ENCODE data around the gene DDB1.

Gene DDB1

DNA sequence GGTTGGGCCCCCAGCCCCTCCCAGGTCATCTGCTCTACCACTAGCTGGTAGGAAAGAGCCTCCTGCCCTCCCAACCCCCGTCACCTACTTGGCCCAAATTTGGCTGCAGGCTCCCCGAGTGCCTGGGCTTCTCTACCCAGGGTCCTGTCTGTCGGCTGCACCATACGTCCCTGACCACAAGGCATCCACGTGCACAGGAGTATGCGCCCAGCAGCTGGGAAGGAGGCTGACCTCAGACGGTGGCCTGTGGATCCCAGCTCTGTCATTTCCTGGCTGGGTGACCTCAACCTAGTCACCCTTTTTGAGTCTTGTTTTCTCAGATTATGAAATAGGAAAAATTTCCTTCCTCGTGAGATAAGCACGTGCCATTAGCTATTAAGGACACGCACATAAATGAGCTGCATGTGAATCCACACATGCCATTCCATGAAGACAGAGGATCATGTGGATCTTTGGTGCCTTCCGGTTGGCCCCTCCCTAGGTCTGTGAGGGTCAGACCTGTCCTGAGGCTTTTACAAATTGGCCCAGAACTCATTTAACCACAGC lies 15.1 kb upstream of the DDB1 start:
- Histone ChIP-seq H3K9me3 (no peaks in the 10 kb centered on the region), H3K36me3 (peaks cover 95% of the 10 kb centered on the region), H3K27ac (no peak overlapping the region), H3K9ac (no peak overlapping the region), H3K4me1 (peaks cover 2% of the 10 kb centered on the region), H3K4me3 (no peak overlapping the region), H3K4me2 (no peak overlapping the region), H3K27me3 (no peaks in the 10 kb centered on the region), H4K20me1 (no peaks in the 10 kb centered on the region)
- no peak for TF ChIP-seq Cebpa-rat (IDR thresholded peaks at IDR 0.05)

DNA sequence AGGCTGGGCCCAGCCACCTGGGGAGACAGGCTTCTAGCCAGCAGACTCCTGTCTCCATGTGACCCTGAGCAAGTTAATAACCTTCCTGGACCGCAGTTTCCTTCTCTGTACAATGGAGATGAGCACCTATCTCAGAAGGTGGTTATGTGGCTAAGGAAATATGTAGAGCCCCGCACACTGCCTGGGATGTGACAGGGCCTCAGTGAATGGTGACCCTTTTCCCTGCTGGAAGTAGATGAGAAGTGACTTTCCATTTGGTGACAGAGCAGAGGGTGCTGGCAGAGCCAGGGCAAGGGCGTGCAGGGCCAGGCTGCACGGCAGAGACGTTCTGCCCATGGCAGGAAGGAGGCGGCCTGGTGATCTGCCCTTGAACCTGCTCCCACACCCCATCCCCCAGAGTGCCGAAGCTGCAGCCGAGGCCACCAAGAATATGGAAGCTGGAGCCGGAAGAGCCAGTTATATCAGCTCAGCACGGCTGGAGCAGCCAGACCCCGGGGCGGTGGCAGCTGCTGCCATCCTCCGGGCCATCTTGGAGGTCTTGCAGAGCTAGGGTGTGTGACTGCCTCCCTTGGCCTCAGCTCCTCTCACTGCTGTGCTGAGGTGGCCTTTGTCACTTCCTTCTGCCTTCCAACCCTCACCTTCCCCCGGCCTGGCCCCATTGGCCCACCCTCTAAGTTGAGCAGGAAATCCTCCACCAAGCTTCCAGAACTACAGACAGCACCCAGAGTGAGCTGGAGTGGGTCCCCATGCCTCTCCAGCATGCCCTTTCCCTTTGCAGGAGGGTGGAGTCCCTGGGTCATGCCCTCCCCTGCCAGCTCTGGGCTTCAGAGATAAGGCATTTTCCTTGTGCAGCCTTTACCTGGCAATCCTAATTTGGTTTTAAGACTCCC lies 13.3 kb upstream of the DDB1 start:
- no peak for TF ChIP-seq Cebpa-rat (IDR thresholded peaks at IDR 0.05)
- no peaks in the 10 kb centered on the region for H3K27me3 ChIP-seq
- H3K4me1 ChIP-seq = no peaks in the 10 kb centered on the region
- H3K9me3 ChIP-seq = no peaks in the 10 kb centered on the region
- no peak overlapping the region for H3K4me3 ChIP-seq
- peaks cover 96% of the 10 kb centered on the region for H3K36me3 ChIP-seq
- no peaks in the 10 kb centered on the region for H4K20me1 ChIP-seq
- H3K9ac ChIP-seq = no peak overlapping the region
- H3K4me2 ChIP-seq = no peak overlapping the region
- H3K27ac ChIP-seq = no peak overlapping the region

DNA sequence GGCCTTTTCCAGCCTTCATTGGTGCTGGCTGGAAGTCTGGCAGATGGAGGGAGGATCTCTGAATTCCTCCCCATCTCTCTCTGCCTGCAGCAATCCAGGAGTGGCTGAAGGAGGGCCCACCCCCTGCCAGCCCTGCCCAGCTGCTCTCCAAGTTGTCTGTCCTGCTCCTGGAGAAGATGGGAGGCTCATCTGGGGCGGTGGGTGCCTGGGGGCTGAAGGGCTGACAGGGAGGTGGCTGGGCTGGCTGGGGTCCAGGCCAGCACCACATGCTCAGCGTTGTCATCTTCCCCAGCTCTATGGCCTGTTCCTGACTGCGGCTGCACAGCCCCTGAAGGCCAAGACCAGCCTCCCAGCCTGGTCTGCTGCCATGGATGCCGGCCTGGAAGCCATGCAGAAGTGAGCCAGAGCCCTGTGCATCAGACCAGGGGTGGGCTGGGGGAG lies 12.3 kb upstream of the DDB1 start:
- H3K27me3 ChIP-seq = no peaks in the 10 kb centered on the region
- H3K36me3 ChIP-seq = peaks cover 93% of the 10 kb centered on the region
- no peak overlapping the region for H3K4me3 ChIP-seq
- H4K20me1 ChIP-seq = no peaks in the 10 kb centered on the region
- no peak overlapping the region for H3K27ac ChIP-seq
- no peak overlapping the region; the same call in 1 of the 2 replicates for H3K9ac ChIP-seq
- no peak for TF ChIP-seq Cebpa-rat (IDR thresholded peaks at IDR 0.05)
- H3K9me3 ChIP-seq = no peaks in the 10 kb centered on the region
- H3K4me1 ChIP-seq = no peaks in the 10 kb centered on the region
- no peak overlapping the region for H3K4me2 ChIP-seq

DNA sequence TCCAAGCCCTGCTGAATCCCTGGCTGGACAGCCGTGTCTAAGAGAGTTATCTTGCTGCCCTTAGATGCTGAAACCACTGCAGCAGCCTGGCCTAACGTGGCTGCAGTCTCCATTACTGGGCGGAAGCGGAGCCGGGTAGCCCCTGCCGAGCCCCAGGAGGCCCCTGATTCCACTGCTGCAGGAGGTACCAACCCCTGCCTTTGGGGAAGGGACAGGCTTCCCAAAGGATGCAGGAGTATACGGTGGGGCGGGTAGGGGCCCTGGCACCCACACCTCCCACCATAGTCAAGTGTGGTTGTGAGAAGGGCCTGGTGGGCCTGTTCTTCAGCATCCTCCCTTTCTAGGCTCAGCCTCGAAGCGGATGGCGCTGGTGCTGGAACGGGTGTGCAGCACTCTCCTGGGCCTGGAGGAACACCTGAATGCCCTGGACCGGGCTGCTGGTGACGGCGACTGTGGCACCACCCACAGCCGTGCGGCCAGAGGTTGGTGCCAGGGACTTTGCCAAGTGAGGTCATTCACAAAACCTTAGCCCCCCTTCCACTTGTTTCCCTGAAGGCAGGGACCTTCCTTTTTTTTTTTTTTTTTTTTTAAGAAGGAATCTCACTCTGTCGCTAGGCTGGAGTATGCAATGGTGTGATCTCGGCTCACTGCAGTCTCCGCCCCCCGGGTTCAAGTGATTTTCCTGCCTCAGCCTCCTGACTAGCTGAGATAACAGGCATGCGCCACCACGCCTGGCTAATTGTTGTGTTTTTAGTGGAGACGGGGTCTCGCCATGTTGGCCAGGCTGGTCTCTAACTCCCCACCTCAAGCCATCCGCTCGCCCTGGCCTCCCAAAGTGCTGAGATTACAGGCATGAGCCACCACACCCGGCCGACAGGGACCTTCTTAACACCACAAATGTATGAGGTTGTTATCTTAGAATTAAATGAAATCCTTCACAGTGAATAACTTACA lies 11.2 kb upstream of the DDB1 start:
- Histone ChIP-seq H3K4me3 (no peak overlapping the region), H3K36me3 (peaks cover 88% of the 10 kb centered on the region)

DNA sequence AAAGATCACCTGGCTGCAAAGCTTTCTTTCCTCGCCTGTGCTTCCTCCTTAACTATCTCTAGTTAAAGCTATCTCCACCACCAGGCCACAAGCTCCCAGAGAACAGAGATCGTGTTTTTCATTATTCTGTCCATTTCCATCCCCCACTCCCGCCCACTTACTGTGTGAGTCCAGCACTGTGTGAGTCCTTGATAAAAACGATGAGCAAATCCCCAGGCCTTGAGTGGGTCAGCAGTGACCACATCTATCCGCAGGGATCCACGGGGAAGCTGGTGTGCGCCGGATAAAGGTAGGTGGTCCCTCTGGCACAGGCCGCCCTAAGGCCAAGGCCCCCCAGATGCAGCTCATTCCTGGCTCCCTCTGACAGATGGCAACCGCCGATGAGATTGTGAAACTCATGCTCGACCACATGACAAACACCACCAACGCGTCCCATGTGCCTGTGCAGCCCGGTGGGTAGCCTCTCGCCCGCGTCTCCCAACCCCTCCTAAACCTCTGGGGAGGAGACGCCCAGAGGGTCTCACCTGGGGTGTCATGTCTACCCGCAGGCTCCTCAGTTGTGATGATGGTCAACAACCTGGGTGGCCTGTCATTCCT lies 9.4 kb upstream of the DDB1 start:
- peaks cover 7% of the 10 kb centered on the region; the same call in 1 of the 2 replicates for H3K4me1 ChIP-seq
- H3K27ac ChIP-seq = no peak overlapping the region
- H3K9me3 ChIP-seq = no peaks in the 10 kb centered on the region
- no peak overlapping the region for H3K4me3 ChIP-seq
- H4K20me1 ChIP-seq = no peaks in the 10 kb centered on the region
- no peak overlapping the region for H3K4me2 ChIP-seq
- peak; percentile 34; the same call in 1 of the 2 replicates for TF ChIP-seq Cebpa-rat (IDR thresholded peaks at IDR 0.05)
- no peaks in the 10 kb centered on the region for H3K27me3 ChIP-seq
- peaks cover 83% of the 10 kb centered on the region for H3K36me3 ChIP-seq
- no peak overlapping the region for H3K9ac ChIP-seq

More for the DNA sequence above, 11.2 kb upstream of the DDB1 start:
- no peak overlapping the region for H3K9ac ChIP-seq
- H3K9me3 ChIP-seq = no peaks in the 10 kb centered on the region
- H3K27ac ChIP-seq = no peak overlapping the region
- TF ChIP-seq Cebpa-rat (IDR thresholded peaks at IDR 0.05) = no peak
- no peaks in the 10 kb centered on the region for H3K4me1 ChIP-seq
- H3K27me3 ChIP-seq = no peaks in the 10 kb centered on the region
- no peak overlapping the region for H3K4me2 ChIP-seq
- no peaks in the 10 kb centered on the region for H4K20me1 ChIP-seq

- H4K20me1 ChIP-seq = no peaks in the 10 kb centered on the region
- no peaks in the 10 kb centered on the region for H3K9me3 ChIP-seq
- no peak overlapping the region for H3K4me2 ChIP-seq
- H3K27ac ChIP-seq = no peak overlapping the region
- no peak overlapping the region for H3K4me3 ChIP-seq
- H3K9ac ChIP-seq = no peak overlapping the region
- peaks cover 77% of the 10 kb centered on the region for H3K36me3 ChIP-seq
- no peak for TF ChIP-seq Cebpa-rat (IDR thresholded peaks at IDR 0.05)
- no peaks in the 10 kb centered on the region for H3K27me3 ChIP-seq
- H3K4me1 ChIP-seq = peaks cover 10% of the 10 kb centered on the region
Measured at GRCh38 chr11:61341706-61342105, 8.8 kb upstream of the DDB1 start.

DNA sequence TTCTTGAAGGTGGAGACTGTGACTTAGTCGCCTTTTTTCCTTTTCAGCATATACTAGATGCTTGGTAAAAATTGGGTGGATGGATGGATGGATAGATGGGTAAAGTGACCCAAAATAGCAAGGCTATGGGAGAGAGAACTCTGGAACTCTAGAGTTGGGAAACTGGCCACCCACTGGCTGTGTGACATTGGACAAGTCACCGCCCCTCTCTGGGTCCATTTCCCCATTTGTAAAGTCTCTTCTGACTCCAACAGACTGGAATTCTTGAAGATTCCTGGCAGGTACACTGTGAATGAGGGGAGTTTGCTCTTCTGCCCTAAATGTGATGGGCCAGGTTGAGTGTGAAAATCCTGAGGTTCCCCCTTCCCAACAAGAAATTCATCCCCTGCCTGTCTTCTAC lies 8.1 kb upstream of the DDB1 start:
- Histone ChIP-seq H3K27ac (no peak overlapping the region), H3K9me3 (no peaks in the 10 kb centered on the region), H3K36me3 (peaks cover 70% of the 10 kb centered on the region), H3K4me1 (peaks cover 17% of the 10 kb centered on the region), H4K20me1 (no peaks in the 10 kb centered on the region), H3K9ac (no peak overlapping the region), H3K27me3 (no peaks in the 10 kb centered on the region), H3K4me3 (no peak overlapping the region), H3K4me2 (no peak overlapping the region)
- no peak for TF ChIP-seq Cebpa-rat (IDR thresholded peaks at IDR 0.05)

DNA sequence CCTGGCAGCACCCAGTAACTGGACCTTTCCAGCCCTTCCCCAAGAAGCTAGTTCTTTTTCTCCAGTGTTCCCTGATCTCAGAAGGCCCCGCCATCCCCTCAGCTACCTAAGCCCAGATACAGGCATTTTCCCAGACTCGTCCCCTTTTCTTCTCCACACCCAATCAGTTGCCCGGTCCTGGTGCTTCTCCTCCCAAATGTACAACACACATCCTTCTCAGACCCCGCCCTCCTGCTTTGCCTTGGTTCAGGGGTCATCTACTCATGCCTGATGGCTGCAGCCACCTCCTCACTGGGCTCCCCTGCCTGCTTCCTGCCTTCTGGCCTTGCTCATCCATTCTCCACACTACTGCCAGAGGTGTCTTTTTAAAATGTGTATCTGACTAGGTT lies 6.6 kb upstream of the DDB1 start:
- no peak overlapping the region for H3K4me3 ChIP-seq
- TF ChIP-seq Cebpa-rat (IDR thresholded peaks at IDR 0.05) = no peak
- peaks cover 57% of the 10 kb centered on the region for H3K36me3 ChIP-seq
- no peak overlapping the region for H3K27ac ChIP-seq
- H3K9me3 ChIP-seq = no peaks in the 10 kb centered on the region
- peaks cover 31% of the 10 kb centered on the region for H3K4me1 ChIP-seq
- no peak overlapping the region for H3K4me2 ChIP-seq
- H3K9ac ChIP-seq = no peak overlapping the region
- H3K27me3 ChIP-seq = no peaks in the 10 kb centered on the region
- H4K20me1 ChIP-seq = no peaks in the 10 kb centered on the region

DNA sequence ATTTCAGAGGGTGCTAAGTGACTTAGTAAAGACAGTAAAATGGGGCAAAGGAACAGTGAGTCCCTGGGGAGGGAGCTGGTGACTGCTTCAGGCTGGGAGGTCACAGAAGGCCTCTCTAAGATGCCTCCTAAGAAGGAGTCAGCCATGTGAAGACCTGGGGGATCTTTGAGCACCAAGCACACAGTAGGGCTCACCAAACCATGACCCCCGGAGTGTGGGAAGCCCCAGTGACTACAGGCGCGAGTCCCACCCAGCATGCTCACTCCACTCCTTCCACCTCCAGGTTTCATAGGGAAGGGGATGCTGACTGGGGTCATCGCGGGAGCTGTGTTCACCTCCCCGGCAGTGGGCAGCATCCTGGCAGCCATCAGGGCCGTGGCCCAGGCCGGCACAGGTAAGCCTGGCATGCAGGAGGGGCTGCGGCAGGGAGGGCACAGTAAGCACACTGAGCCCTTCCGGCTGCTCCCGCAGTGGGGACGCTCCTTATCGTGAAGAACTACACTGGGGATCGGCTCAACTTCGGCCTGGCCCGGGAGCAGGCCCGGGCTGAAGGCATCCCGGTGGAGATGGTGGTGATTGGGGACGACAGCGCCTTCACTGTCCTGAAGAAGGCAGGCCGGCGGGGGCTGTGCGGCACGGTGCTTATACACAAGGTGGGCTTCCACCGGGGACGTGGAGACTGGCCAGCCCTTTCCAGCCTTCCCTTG lies 6.0 kb upstream of the DDB1 start:
- TF ChIP-seq Cebpa-rat (IDR thresholded peaks at IDR 0.05) = no peak
- Histone ChIP-seq H3K27me3 (no peaks in the 10 kb centered on the region), H3K36me3 (peaks cover 52% of the 10 kb centered on the region), H3K4me2 (no peak overlapping the region), H3K9ac (no peak overlapping the region), H4K20me1 (no peaks in the 10 kb centered on the region), H3K4me1 (peaks cover 36% of the 10 kb centered on the region), H3K4me3 (no peak overlapping the region), H3K9me3 (no peaks in the 10 kb centered on the region), H3K27ac (no peak overlapping the region)

All from BLaER1 (cell line).